ENCODE results near the gene SCRT2.

DNA sequence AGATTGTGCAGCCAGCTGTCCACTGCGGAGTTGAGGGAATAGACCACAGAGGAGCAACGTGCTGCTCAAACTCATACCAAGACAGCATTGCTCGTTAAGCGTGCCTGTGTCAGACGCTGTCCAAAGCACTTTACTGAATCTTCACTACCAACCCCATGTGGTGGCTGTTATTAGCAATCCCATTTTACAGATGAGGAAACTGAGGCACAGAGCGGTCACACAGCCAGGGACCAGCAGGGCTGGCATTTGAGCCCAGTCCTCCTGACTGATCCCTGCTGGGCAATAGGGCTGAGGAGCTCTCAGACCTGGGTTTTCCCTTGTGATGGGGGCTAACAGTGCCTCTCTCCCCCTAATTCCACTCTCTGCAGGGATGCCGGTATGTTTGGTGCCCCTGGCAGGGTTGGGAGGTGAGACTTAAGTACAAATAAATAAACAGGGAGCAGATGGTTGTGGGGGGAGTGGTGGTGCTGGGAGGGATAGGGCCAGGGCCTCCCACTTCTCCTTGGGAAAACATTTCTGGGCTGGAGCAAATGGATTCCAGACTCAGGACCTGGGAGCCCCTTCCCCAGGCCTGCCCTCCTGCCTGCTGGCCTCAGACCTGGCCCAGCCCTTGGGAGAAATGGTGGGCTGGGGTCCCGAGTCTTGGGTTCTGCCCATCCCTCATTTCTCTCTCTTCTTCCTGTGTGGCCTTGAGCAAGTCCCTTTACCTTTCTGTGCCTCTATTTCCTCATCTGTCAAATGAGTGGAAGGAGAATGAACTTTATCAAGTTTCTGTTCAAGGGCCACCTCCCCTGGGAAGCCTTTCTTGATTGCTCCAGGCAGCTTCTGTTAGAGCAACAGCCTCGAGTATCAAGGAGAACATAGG is 40.3 kb downstream of the SCRT2 start:
- TF ChIP-seq, protein P1, sequence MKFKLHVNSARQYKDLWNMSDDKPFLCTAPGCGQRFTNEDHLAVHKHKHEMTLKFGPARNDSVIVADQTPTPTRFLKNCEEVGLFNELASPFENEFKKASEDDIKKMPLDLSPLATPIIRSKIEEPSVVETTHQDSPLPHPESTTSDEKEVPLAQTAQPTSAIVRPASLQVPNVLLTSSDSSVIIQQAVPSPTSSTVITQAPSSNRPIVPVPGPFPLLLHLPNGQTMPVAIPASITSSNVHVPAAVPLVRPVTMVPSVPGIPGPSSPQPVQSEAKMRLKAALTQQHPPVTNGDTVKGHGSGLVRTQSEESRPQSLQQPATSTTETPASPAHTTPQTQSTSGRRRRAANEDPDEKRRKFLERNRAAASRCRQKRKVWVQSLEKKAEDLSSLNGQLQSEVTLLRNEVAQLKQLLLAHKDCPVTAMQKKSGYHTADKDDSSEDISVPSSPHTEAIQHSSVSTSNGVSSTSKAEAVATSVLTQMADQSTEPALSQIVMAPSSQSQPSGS (CRISPR knock-in tag; IDR thresholded peaks at IDR 0.05; ENCODE audit: borderline replicate concordance, low read depth): no peak
- TF ChIP-seq GABPB1 (CRISPR knock-in tag; IDR thresholded peaks at IDR 0.05) (no peak), KAT7 (CRISPR knock-in tag; IDR thresholded peaks at IDR 0.05; ENCODE audit: borderline replicate concordance) (no peak), TP53 (CRISPR knock-in tag; IDR thresholded peaks at IDR 0.05) (no peak), JUN (CRISPR knock-in tag; IDR thresholded peaks at IDR 0.05) (no peak)
- TF ChIP-seq, protein P2, sequence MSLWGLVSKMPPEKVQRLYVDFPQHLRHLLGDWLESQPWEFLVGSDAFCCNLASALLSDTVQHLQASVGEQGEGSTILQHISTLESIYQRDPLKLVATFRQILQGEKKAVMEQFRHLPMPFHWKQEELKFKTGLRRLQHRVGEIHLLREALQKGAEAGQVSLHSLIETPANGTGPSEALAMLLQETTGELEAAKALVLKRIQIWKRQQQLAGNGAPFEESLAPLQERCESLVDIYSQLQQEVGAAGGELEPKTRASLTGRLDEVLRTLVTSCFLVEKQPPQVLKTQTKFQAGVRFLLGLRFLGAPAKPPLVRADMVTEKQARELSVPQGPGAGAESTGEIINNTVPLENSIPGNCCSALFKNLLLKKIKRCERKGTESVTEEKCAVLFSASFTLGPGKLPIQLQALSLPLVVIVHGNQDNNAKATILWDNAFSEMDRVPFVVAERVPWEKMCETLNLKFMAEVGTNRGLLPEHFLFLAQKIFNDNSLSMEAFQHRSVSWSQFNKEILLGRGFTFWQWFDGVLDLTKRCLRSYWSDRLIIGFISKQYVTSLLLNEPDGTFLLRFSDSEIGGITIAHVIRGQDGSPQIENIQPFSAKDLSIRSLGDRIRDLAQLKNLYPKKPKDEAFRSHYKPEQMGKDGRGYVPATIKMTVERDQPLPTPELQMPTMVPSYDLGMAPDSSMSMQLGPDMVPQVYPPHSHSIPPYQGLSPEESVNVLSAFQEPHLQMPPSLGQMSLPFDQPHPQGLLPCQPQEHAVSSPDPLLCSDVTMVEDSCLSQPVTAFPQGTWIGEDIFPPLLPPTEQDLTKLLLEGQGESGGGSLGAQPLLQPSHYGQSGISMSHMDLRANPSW (CRISPR knock-in tag; conservative IDR thresholded peaks at IDR 0.05; ENCODE audit: low read depth): no peak
- TF ChIP-seq, protein P3, sequence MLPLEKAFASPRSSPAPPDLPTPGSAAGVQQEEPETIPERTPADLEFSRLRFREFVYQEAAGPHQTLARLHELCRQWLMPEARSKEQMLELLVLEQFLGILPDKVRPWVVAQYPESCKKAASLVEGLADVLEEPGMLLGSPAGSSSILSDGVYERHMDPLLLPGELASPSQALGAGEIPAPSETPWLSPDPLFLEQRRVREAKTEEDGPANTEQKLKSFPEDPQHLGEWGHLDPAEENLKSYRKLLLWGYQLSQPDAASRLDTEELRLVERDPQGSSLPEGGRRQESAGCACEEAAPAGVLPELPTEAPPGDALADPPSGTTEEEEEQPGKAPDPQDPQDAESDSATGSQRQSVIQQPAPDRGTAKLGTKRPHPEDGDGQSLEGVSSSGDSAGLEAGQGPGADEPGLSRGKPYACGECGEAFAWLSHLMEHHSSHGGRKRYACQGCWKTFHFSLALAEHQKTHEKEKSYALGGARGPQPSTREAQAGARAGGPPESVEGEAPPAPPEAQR (CRISPR knock-in tag; IDR thresholded peaks at IDR 0.05): no peak
- TF ChIP-seq, protein P4, sequence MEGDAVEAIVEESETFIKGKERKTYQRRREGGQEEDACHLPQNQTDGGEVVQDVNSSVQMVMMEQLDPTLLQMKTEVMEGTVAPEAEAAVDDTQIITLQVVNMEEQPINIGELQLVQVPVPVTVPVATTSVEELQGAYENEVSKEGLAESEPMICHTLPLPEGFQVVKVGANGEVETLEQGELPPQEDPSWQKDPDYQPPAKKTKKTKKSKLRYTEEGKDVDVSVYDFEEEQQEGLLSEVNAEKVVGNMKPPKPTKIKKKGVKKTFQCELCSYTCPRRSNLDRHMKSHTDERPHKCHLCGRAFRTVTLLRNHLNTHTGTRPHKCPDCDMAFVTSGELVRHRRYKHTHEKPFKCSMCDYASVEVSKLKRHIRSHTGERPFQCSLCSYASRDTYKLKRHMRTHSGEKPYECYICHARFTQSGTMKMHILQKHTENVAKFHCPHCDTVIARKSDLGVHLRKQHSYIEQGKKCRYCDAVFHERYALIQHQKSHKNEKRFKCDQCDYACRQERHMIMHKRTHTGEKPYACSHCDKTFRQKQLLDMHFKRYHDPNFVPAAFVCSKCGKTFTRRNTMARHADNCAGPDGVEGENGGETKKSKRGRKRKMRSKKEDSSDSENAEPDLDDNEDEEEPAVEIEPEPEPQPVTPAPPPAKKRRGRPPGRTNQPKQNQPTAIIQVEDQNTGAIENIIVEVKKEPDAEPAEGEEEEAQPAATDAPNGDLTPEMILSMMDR (IDR thresholded peaks at IDR 0.05): no peak
- TF ChIP-seq, protein P5, sequence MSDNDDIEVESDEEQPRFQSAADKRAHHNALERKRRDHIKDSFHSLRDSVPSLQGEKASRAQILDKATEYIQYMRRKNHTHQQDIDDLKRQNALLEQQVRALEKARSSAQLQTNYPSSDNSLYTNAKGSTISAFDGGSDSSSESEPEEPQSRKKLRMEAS (CRISPR knock-in tag; IDR thresholded peaks at IDR 0.05): no peak
- TF ChIP-seq, protein P6, sequence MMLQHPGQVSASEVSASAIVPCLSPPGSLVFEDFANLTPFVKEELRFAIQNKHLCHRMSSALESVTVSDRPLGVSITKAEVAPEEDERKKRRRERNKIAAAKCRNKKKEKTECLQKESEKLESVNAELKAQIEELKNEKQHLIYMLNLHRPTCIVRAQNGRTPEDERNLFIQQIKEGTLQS (CRISPR knock-in tag; conservative IDR thresholded peaks at IDR 0.05): no peak
